ENCODE results near the gene TRMT112.

GRCh38 chr11:64334764-64335735 is 17.7 kb upstream of the TRMT112 start:
- TF ChIP-seq POLR2A (IDR thresholded peaks at IDR 0.05; ENCODE audit: low read length) (peak; percentile 46), GATA1 (IDR thresholded peaks at IDR 0.05; ENCODE audit: low read depth, low read length) (peak; percentile 83)
